NCI-H2081 treated with DMSO at 0.1 percent for 48 hours (cell line): ENCODE data around the gene ZNF846.
"Not testable (repeated sequence)": the region's sequence is repeated elsewhere in the genome, so short reads cannot be mapped to it uniquely, and the experiment has no call there.

Experiments
- DNase-seq: peaks from one replicate; lab custom pipeline; 2025; lab: John Stamatoyannopoulos, UW

ZNF846 gene

GRCh38 chr19:9784163-9784496 lies 15.6 kb upstream of the ZNF846 start:
- DNase-seq: not testable (repeated sequence)

- DNase-seq: no peak
Measured at GRCh38 chr19:9782338-9782737, 13.8 kb upstream of the ZNF846 start.

DNA sequence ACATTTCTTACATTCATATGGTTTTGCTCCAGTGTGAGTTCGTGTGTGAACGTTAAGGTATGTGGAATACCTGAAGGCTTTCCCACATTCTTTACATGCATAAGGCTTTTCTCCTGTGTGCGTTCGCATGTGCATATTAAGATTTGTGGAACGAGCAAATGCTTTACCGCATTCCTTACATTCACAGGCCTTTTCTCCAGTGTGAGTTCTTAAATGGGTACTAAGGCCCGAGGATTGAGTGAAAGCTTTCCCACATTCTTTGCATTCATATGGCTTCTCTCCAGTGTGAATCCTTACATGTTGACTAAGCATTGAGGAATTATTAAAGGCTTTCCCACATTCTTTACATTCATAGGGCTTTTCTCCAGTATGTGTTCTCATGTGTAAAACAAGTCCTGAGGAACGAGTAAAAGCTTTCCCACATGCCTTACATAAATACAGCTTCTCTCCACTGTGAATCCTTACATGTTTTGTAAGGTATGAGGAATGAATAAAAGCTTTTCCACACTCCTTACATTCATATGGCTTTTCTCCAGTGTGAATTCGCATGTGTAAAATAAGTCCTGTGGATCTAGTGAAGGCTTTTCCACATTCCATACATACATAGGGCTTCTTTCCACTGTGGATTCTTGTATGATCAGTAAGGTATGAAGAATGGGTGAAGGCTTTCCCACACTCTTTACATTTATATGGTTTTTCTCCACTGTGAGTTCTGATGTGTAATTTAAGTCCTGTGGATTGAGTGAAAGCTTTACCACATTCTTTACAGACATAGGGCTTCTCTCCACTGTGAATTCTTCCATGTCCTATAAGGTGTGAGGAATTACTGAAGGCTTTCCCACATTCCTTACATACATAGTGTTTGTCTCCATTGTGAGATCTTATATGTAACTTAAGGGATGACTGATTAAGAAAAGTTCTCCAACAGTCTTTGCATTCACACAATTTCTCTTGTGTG lies 10.7 kb downstream of the ZNF846 start:
- no peak for DNase-seq

DNA sequence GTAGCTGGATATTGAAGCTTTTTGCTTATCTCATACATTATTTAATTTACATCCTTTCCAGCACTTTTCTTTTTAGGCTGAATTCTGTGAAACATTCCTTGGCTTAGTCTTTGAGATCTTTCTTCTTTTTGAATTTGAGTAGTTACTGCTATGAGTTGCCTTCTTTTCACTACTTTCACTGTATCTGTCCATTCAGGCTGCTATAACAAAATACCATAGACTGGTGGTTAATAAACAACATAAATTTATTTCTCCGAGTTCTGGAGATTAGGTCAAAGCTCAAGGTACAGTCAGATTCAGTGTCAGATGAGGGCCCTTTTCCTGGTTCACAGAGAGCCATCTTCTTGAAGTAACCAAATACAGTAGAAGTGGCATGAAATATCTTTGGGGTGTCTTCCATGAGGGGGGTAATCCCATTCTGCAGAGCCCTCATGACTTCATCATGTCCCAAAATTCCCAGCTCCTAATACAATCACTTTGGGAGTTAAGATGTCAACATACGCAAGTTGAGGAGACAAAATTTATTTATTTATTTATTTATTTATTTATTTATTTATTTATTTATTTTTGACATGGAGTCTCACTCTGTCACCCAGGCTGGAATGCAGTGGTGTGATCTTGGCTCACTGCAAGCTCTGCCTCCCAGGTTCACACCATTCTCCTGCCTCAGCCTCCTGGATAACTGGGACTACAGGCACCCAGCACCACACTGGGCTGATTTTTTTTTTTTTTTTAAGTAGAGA lies 15.7 kb downstream of the ZNF846 start:
- DNase-seq: no peak

DNA sequence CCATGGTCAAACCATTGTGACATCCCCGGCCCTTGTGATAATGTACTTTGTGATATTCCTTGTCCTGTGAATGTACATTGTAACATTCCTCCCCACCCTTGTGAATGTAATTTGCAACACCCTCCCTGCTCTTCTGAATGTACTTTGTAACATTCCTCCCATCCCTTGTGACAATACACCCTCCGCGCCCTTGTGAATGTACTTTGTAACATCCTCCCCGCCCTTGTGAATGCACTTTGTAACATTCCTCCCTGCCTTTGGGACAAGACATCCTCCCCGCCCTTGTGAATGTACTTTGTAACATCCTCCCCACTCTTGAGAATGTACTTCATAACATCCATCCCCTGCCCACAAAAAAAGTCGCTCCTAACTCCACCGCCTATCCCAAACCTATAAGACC lies 17.1 kb downstream of the ZNF846 start:
- DNase-seq: no peak

GRCh38 chr19:9741476-9742171 lies 26.9 kb downstream of the ZNF846 start:
- DNase-seq: no peak

DNA sequence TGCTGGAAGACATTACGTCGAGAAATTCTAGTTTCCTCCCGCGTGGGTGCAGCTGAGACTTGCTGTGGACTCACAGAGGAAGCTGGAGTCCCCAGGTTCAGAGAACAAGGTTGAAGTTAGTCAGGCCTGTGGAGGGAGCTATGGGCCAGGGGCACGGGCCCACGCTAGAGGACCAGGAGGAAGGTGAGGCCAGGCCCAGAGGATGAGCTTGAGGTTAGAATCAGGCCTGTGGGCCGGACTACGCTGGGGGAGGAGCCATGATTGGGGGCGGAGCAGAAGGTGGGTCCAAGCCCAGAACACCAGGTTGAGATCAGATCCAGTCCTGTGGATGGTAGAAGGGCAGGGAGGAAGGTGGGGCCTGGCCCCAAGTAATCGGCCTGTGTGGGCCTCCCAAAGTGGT lies 32.6 kb downstream of the ZNF846 start:
- no peak for DNase-seq

DNA sequence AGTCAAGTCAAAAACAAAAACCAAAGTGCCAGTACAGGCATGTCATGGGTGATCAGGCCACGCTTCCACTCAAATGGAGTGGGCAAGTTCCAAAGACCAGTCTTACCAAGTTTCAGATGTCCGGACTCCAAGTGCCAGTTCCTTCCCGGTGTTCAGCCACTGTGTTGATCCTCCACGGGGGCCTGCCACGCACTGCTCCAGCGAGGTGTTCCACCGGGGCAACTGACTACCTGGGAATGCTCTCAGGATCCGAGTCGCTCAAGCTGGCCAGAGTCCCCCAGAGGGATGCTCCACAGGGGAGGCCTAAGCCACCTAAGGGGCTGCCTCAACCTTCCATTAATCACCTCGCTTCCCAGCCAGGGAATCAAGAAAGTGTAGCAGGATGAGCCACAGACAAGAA lies 38.5 kb downstream of the ZNF846 start:
- DNase-seq: not testable (repeated sequence)

DNA sequence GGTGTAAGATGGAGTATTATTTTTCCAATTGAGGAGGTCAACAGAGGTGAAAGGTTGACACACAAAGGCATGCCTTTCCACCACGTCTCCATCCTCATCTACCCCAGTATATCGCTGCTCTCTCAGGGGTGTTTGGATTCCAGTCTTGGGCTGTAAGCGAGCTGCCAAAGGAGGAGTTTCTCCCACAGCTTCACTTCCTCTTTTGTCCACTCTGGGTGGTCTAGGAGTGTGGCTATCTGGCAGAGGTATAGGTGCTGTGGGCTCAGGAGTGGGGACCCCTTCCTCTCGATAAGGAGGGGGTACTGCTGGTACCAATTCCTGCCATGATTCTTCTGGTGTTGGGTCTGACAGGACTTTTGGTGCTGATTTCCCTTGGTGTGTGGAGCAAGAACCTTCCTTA lies 39.4 kb downstream of the ZNF846 start:
- no peak for DNase-seq

DNA sequence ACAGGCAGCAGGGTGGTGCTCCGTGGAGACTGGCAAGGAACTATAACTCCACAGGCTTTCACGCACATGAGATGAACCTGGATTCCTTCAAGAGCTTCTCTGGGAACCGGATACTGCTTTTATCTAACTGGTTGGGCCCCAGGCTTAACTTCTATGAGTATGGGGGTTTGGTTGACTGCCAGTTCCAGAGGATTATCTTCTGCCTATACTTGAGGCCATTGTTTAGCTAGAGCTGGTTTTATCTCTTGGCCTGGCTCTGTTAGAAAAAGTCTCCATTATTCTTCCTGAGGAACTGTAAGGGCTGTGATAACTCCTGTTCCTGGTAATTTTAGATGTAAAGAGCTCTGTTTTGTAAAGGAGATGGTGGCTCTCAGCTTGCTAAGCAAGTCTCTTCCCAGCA lies 40.9 kb downstream of the ZNF846 start:
- DNase-seq: no peak

GRCh38 chr19:9725508-9726201 lies 42.9 kb downstream of the ZNF846 start:
- DNase-seq: not testable (repeated sequence)

- no peak for DNase-seq
Measured at GRCh38 chr19:9724157-9724556, 44.4 kb downstream of the ZNF846 start.

GRCh38 chr19:9721861-9722260 lies 46.7 kb downstream of the ZNF846 start:
- DNase-seq: no peak

- DNase-seq: no peak
Measured at GRCh38 chr19:9720541-9720940, 48.0 kb downstream of the ZNF846 start.

- DNase-seq: no peak
Measured at GRCh38 chr19:9711815-9712214, 56.7 kb downstream of the ZNF846 start.

DNA sequence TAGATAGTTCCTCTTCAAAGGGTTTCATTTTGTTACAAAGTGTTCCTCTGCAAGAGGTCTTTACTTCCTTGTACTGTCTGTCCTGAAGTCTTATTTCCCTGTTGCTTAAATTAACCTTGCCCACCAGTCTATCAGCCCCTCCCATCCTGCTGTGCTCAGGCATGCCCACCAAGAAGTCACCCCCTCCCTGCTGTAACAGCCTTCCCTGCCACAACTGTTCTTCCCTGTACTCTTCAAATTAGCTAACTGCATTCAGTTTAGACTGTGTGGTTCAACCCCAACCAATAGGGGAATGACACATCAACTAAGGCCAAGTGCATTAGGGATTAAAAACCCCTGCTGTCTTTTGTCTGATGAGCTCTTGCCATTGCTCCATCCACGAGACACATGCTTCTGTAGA lies 59.2 kb downstream of the ZNF846 start:
- no peak for DNase-seq

- no peak for DNase-seq
Measured at GRCh38 chr19:9705836-9706235, 62.7 kb downstream of the ZNF846 start.

- no peak for DNase-seq
Measured at GRCh38 chr19:9702186-9702585, 66.4 kb downstream of the ZNF846 start.
